DND-41 (cell line): ENCODE data around the gene EPHB1.
"Not testable (repeated sequence)": the region's sequence is repeated elsewhere in the genome, so short reads cannot be mapped to it uniquely, and the experiment has no call there.

ENCODE experiments used
- ATAC-seq: fragments of 200-7000 bp; cut with Tn5 transposase; 3 replicates; pipeline ENCODE4 v1.9.1; 2021; ENCODE audit warnings: low read depth; ENCODE audit not compliant: insufficient read depth
- DNase-seq: peaks from one replicate; pipeline ENCODE4 v3.0.0-alpha.2; 2020
- H2AFZ ChIP-seq: 2 replicates; pipeline ENCODE4 v1.6.0; 2012; ENCODE audit warnings: low read depth, low read length
- H3K27ac ChIP-seq: 2 replicates; pipeline ENCODE4 v1.5.1; 2012; ENCODE audit warnings: low read length, inconsistent platforms
- H3K27me3 ChIP-seq: fragments of 200-600 bp; sonication (generic); 2 replicates; pipeline ENCODE4 v1.6.0; 2012; ENCODE audit warnings: low read length, mild to moderate bottlenecking, inconsistent platforms; ENCODE audit not compliant: insufficient read depth, poor library complexity
- H3K36me3 ChIP-seq: 2 replicates; pipeline ENCODE4 v1.5.1; 2012; ENCODE audit warnings: low read length, inconsistent platforms; ENCODE audit not compliant: insufficient read depth
- H3K4me1 ChIP-seq: 2 replicates; pipeline ENCODE4 v1.5.1; 2012; ENCODE audit warnings: mild to moderate bottlenecking, low read length; ENCODE audit not compliant: insufficient read depth
- H3K4me2 ChIP-seq: 2 replicates; pipeline ENCODE4 v1.6.0; 2012; ENCODE audit warnings: mild to moderate bottlenecking, moderate library complexity, low read length, inconsistent platforms; ENCODE audit not compliant: insufficient read depth
- H3K4me3 ChIP-seq, 2 experiments: fragments of 200-600 bp in 1 of 2; shearing (Covaris generic) in 1 of 2; 2 replicates each; pipeline ENCODE4 v1.5.1; 2012 to 2016; ENCODE audit warnings: inconsistent platforms in 2 of 2, low read length in 2 of 2, mild to moderate bottlenecking in 2 of 2, low read depth in 1 of 2, moderate library complexity in 1 of 2
- H3K79me2 ChIP-seq: 2 replicates; pipeline ENCODE4 v1.6.0; 2012; ENCODE audit warnings: low read length, inconsistent platforms; ENCODE audit not compliant: insufficient read depth
- H3K9ac ChIP-seq: 2 replicates; pipeline ENCODE4 v1.6.0; 2012; ENCODE audit warnings: low read depth, mild to moderate bottlenecking, inconsistent platforms, low read length, moderate library complexity
- H3K9me3 ChIP-seq: 2 replicates; pipeline ENCODE4 v1.5.1; 2012; ENCODE audit warnings: low read length, moderate library complexity, mild to moderate bottlenecking, inconsistent platforms; ENCODE audit not compliant: insufficient read depth, severe bottlenecking
- H4K20me1 ChIP-seq: 2 replicates; pipeline ENCODE4 v1.6.0; 2012; ENCODE audit warnings: low read length; ENCODE audit not compliant: insufficient read depth
- CTCF ChIP-seq: IDR thresholded peaks from 2 replicates; pipeline ENCODE4 v1.5.1; 2012; ENCODE audit warnings: borderline replicate concordance, low read length, moderate library complexity, mild to moderate bottlenecking; ENCODE audit not compliant: poor library complexity, severe bottlenecking; ENCODE audit errors: extremely low read depth
- EZH2 ChIP-seq: IDR thresholded peaks from 3 replicates; pipeline ENCODE4 v1.6.1; 2012; ENCODE audit warnings: borderline replicate concordance, low read depth, mild to moderate bottlenecking, moderate library complexity, low read length, inconsistent platforms; ENCODE audit not compliant: severe bottlenecking

EPHB1 gene

DNA sequence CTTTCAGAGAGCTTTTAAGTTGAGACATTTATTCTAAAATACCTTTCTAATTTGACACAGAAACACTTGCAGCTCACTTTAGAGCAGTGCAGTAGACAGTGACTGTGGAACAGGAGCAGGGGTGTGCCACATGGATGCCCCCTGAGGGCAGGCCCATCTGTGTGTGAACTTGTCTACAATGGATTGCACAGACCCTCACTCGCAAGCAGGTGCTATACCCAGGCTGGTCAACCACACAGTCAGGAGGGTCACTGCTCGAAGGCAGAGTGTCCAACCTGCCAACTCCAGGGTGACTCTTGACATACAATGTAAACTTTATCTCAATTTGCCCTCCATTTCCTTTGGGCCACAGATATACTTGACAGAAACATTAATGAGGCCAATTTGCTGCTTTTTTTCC lies 437.2 kb downstream of the EPHB1 start:
- H3K4me1 ChIP-seq, result peaks cover 3% of the 10 kb centered on the region
- H3K79me2 ChIP-seq, result no peaks in the 10 kb centered on the region
- no peak overlapping the region for H3K4me3 ChIP-seq
- no peak for DNase-seq
- no peaks in the 10 kb centered on the region for H3K36me3 ChIP-seq
- no peak for TF ChIP-seq CTCF
- TF ChIP-seq EZH2, result no peak
- H2AFZ ChIP-seq, result no peak overlapping the region
- no peak overlapping the region for H3K9ac ChIP-seq
- ATAC-seq, result no peak
- H3K9me3 ChIP-seq, result no peaks in the 10 kb centered on the region
- H3K27me3 ChIP-seq, result no peaks in the 10 kb centered on the region
- no peaks in the 10 kb centered on the region for H4K20me1 ChIP-seq
- H3K27ac ChIP-seq, result no peak overlapping the region
- no peak overlapping the region for H3K4me2 ChIP-seq

GRCh38 chr3:135233476-135233875 lies 438.4 kb downstream of the EPHB1 start:
- H2AFZ ChIP-seq, H3K36me3 ChIP-seq, H4K20me1 ChIP-seq, H3K27me3 ChIP-seq, ATAC-seq, H3K4me2 ChIP-seq, H3K9me3 ChIP-seq, H3K79me2 ChIP-seq, H3K27ac ChIP-seq, H3K4me3 ChIP-seq, H3K9ac ChIP-seq, H3K4me1 ChIP-seq, DNase-seq: not testable (repeated sequence)

GRCh38 chr3:135235541-135235940 lies 440.5 kb downstream of the EPHB1 start:
- TF ChIP-seq EZH2 (no peak), CTCF (no peak)
- Histone ChIP-seq H3K4me1 (no peaks in the 10 kb centered on the region), H3K9me3 (no peaks in the 10 kb centered on the region)

DNA sequence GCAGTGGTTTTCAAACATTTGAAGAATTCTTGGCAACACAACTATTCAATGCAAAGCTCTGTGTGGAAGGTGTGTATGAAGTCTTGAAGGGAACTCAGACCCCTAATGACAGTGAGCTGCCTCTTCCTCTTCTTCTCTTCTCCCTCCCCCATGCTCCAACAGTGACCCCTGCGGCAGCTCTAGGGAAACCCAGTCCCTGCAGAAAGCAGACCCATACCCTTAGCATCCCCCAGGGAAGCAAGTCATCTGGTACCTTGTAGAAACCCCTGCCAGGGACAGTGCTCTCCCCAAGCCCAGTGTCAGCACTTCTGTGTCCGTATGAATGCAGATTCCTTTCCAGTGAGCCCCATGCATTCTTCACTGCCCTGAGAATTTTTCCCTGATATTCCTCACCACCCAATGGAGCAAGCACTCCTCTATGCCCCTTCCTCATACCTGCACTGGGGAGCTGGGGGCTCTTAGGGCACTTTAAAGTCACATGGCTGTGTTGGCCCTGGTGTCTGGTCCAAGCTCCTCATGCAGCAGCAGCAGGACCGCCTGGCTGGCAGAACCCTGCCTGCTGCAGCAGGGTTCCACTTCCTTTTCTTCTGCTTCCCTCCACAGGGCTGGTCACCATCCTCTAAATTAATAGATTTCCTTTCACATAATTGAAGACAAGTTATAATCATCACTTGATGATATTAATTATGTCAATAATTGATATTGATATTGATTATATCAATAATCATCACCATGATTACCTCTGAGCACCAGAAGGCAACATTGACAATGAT lies 442.5 kb downstream of the EPHB1 start:
- Histone ChIP-seq H3K79me2 (no peaks in the 10 kb centered on the region), H4K20me1 (no peaks in the 10 kb centered on the region), H3K9me3 (no peaks in the 10 kb centered on the region), H3K27me3 (peaks cover 3% of the 10 kb centered on the region), H3K9ac (no peak overlapping the region), H3K4me1 (no peaks in the 10 kb centered on the region), H3K4me2 (no peak overlapping the region), H3K36me3 (no peaks in the 10 kb centered on the region), H2AFZ (no peak overlapping the region), H3K27ac (no peak overlapping the region), H3K4me3 (no peak overlapping the region)
- ATAC-seq (no peak), DNase-seq (no peak)
- TF ChIP-seq CTCF, result no peak
- no peak for TF ChIP-seq EZH2

More at GRCh38 chr3:135235541-135235940, 440.5 kb downstream of the EPHB1 start:
- no peak overlapping the region for H2AFZ ChIP-seq
- no peaks in the 10 kb centered on the region for H4K20me1 ChIP-seq
- no peak overlapping the region for H3K4me3 ChIP-seq
- DNase-seq (no peak), ATAC-seq (no peak)
- H3K27ac ChIP-seq, result no peak overlapping the region
- no peaks in the 10 kb centered on the region for H3K36me3 ChIP-seq
- peaks cover 3% of the 10 kb centered on the region for H3K27me3 ChIP-seq
- H3K9ac ChIP-seq, result no peak overlapping the region
- H3K79me2 ChIP-seq, result no peaks in the 10 kb centered on the region
- no peak overlapping the region for H3K4me2 ChIP-seq
